Skeletal muscle tissue (tissue), 5 donors: ENCODE data around the gene DGCR2. TPM values are rescaled to one million over a fixed set of nuclear protein-coding genes. Genes with fewer than 3 reads are reported as not detected.
"Not testable (repeated sequence)": the region's sequence is repeated elsewhere in the genome, so short reads cannot be mapped to it uniquely, and the experiment has no call there.

Experiments used
- H3K27ac ChIP-seq: one replicate; pipeline ENCODE4 v1.7.0; 2013; ENCODE audit warnings: mild to moderate bottlenecking, low read depth, low read length, inconsistent platforms
- H3K27me3 ChIP-seq, 3 donors: one replicate each; pipeline ENCODE4 v1.7.0; 2013; ENCODE audit warnings: low read length in 3 of 3; ENCODE audit not compliant: control insufficient read depth in 3 of 3, insufficient read depth in 3 of 3
- H3K36me3 ChIP-seq, 3 donors: one replicate each; pipeline ENCODE4 v1.7.0; 2013; ENCODE audit warnings: low read length in 3 of 3; ENCODE audit not compliant: control insufficient read depth in 3 of 3, insufficient read depth in 3 of 3
- H3K4me1 ChIP-seq, 3 donors: one replicate each; pipeline ENCODE4 v1.7.0; 2013; ENCODE audit warnings: low read length in 3 of 3, mild to moderate bottlenecking in 3 of 3; ENCODE audit not compliant: control insufficient read depth in 3 of 3, insufficient read depth in 3 of 3
- H3K4me3 ChIP-seq, 3 donors: one replicate each; pipeline ENCODE4 v1.7.0; 2013; ENCODE audit warnings: low read length in 3 of 3
- H3K9ac ChIP-seq, 3 donors: one replicate each; pipeline ENCODE4 v1.7.0; 2013; ENCODE audit warnings: low read length in 3 of 3, mild to moderate bottlenecking in 3 of 3, moderate library complexity in 2 of 3, low read depth in 1 of 3
- H3K9me3 ChIP-seq, 3 donors: one replicate each; pipeline ENCODE4 v1.7.0; 2013; ENCODE audit warnings: low read length in 3 of 3; ENCODE audit not compliant: control insufficient read depth in 3 of 3
- small RNA-seq: library from RNA; depleted of rRNA; stranded (forward); fragments of <200 nt; gene quantifications from one replicate; pipeline ENCODE3, GENCODE V24; 2014
- total RNA-seq: library from RNA; depleted of rRNA; stranded (reverse); fragments of >200 nt; gene quantifications from one replicate; pipeline ENCODE4 v1.2.3, GENCODE V29; 2014
- donor health status: Osteomylitis.

Gene DGCR2
- total RNA-seq, 1 donor from 2014 or later: 41.8 TPM

- Histone ChIP-seq H3K27ac (no peak overlapping the region), H3K36me3 (no peaks in the 10 kb centered on the region), H3K9me3 (no peaks in the 10 kb centered on the region), H3K4me3 (no peak overlapping the region), H3K4me1 (no peaks in the 10 kb centered on the region), H3K27me3 (peaks cover 28 to 65% (median 51%) of the 10 kb centered on the region in 3 donors), H3K9ac (no peak overlapping the region)
These were observed 129.5 kb downstream of the DGCR2 start for GRCh38 chr22:18992543-18993198.

- Histone ChIP-seq H3K9me3 (no peaks in the 10 kb centered on the region), H3K27me3 (peaks cover 21 to 59% (median 43%) of the 10 kb centered on the region in 3 donors), H3K36me3 (no peaks in the 10 kb centered on the region), H3K9ac (no peak overlapping the region), H3K4me3 (no peak overlapping the region), H3K27ac (no peak overlapping the region), H3K4me1 (no peaks in the 10 kb centered on the region)
These were observed 130.3 kb downstream of the DGCR2 start for GRCh38 chr22:18991821-18992442.

GRCh38 chr22:18991138-18991432, 131.1 kb downstream of the DGCR2 start:
- H3K4me1 ChIP-seq: no peaks in the 10 kb centered on the region

GRCh38 chr22:18990355-18991137, 131.7 kb downstream of the DGCR2 start:
- no peaks in the 10 kb centered on the region for H3K4me1 ChIP-seq
- H3K27me3 ChIP-seq: peaks cover 13 to 55% (median 39%) of the 10 kb centered on the region in 3 donors
- H3K9ac ChIP-seq: no peak overlapping the region
- no peaks in the 10 kb centered on the region for H3K9me3 ChIP-seq
- no peak overlapping the region for H3K4me3 ChIP-seq
- no peaks in the 10 kb centered on the region for H3K36me3 ChIP-seq
- H3K27ac ChIP-seq: no peak overlapping the region

More at GRCh38 chr22:18991138-18991432, 131.1 kb downstream of the DGCR2 start:
- Histone ChIP-seq H3K27ac (no peak overlapping the region), H3K27me3 (peaks cover 13 to 55% (median 41%) of the 10 kb centered on the region in 3 donors), H3K4me3 (no peak overlapping the region), H3K9me3 (no peaks in the 10 kb centered on the region), H3K36me3 (no peaks in the 10 kb centered on the region), H3K9ac (no peak overlapping the region)

DNA sequence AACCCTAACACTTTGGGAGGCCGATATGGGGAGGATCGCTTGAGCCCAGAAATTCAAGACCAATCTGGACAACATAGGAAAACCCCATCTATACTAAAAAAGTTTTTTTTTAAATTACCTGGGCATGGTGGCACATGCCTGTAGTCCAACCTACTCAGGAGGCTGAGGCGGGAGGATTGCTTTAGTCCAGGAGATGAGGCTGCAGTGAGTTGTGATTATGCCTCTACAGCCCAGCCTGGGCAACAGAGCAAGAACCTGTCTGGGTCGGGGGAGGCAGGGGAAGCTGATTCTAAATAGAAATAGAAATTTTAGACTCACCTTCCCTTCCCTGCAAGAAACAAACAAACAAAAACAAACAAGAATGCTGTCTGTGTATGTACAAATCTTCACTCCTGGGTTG, 133.3 kb downstream of the DGCR2 start:
- Histone ChIP-seq H3K36me3 (no peaks in the 10 kb centered on the region), H3K27ac (no peak overlapping the region), H3K4me1 (no peaks in the 10 kb centered on the region), H3K9ac (no peak overlapping the region), H3K27me3 (peaks cover 6 to 42% (median 25%) of the 10 kb centered on the region in 3 donors), H3K9me3 (no peaks in the 10 kb centered on the region), H3K4me3 (no peak overlapping the region)

DNA sequence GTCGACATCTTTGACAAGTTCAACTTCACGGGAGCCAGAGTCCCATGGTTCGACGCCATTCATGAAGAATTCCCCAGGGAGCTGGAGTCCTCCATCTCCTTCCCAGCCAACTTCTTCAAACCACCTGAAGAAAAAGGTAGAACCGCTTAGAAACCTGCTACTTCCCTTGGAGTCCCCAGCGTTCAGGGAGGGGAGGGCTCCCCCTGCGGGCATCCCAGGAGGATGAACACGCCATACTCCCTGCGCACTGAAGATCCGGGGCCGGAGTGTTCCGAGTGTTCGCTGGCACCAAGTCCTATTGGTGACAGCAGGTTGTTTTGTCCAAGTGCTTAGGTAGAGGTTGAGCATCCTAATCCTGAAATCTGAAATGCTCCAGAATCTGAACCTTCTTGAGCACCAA, 134.4 kb downstream of the DGCR2 start:
- no peak overlapping the region for H3K9ac ChIP-seq
- H3K9me3 ChIP-seq: no peaks in the 10 kb centered on the region
- H3K36me3 ChIP-seq: no peaks in the 10 kb centered on the region
- peaks cover 0 to 31% (median 14%) of the 10 kb centered on the region in 3 donors for H3K27me3 ChIP-seq
- no peak overlapping the region for H3K4me3 ChIP-seq
- H3K27ac ChIP-seq: no peak overlapping the region
- no peaks in the 10 kb centered on the region for H3K4me1 ChIP-seq

DNA sequence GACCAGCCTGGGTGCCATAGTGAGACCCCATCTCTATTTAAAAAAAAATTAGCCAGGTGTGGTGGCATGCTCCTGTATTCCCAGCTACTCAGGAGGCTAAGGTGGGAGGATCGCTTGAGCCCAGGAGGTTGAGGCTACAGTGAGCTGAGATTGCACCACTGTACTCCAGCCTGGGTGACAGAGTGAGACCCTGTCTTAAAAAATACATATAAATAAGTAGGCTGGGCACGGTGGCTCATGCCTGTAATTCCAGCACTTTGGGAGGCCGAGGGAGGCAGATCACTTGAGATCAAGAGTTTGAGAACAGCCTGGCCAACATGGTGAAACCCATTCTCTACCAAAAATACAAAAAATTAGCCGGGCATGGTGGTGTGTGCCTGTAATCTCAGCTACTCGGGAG, 135.1 kb downstream of the DGCR2 start:
- H3K27me3 ChIP-seq: peaks cover 0 to 25% (median 8%) of the 10 kb centered on the region in 3 donors
- H3K9ac ChIP-seq, H3K4me3 ChIP-seq, H3K36me3 ChIP-seq, H3K9me3 ChIP-seq, H3K4me1 ChIP-seq, H3K27ac ChIP-seq: not testable (repeated sequence)

Small RNAs within 50 kb of the gene (small RNA-seq; reads per million reads assigned to genes)
- gene RF00019: not detected

Other genes starting within 250 kb of the DGCR2 start
- gene DGCR6, start 216.1 kb downstream of the DGCR2 start, total RNA-seq: 26.1 TPM
- gene PRODH, start 186.1 kb downstream of the DGCR2 start, total RNA-seq: 3.7 TPM
- not detected for gene TSSK2, start 8.9 kb upstream of the DGCR2 start, total RNA-seq
- 3.7 TPM for gene ESS2, start 22.2 kb upstream of the DGCR2 start, total RNA-seq
- gene GSC2, start 27.9 kb upstream of the DGCR2 start, total RNA-seq: not detected
- gene SLC25A1, start 56.3 kb upstream of the DGCR2 start, total RNA-seq: 17.2 TPM
- 33.4 TPM for gene CLTCL1, start 169.3 kb upstream of the DGCR2 start, total RNA-seq